T-helper 17 cell (primary cell): ENCODE results near the gene ARHGAP23. TPM values are rescaled to one million over a fixed set of nuclear protein-coding genes. Genes with fewer than 3 reads are reported as not detected.

Experiments used
- ATAC-seq: fragments of 150-1000 bp; cut with Tn5 transposase; 2 replicates; pipeline ENCODE4 v1.10.0; 2021; ENCODE audit warnings: mild to moderate bottlenecking, moderate library complexity
- DNase-seq, 3 donors: peaks; one replicate each; pipeline versions ENCODE4 v3.0.0 to v3.0.0-alpha.2; 2020 to 2021
- H3K9me3 ChIP-seq: one replicate; pipeline ENCODE4 v1.7.0; 2013; ENCODE audit warnings: low read length, mild to moderate bottlenecking; ENCODE audit not compliant: control insufficient read depth, poor library complexity, severe bottlenecking
- H3K27ac Mint-ChIP-seq: one replicate; pipeline ENCODE4 v1.8.0; 2022; ENCODE audit warnings: mild to moderate bottlenecking, moderate library complexity, mixed read lengths
- H3K27me3 Mint-ChIP-seq: one replicate; pipeline ENCODE4 v1.8.0; 2022; ENCODE audit warnings: mixed read lengths
- H3K36me3 Mint-ChIP-seq: one replicate; pipeline ENCODE4 v1.8.0; 2022; ENCODE audit warnings: low read depth, mixed read lengths
- H3K4me1 Mint-ChIP-seq: one replicate; pipeline ENCODE4 v1.8.0; 2022; ENCODE audit warnings: mild to moderate bottlenecking, mixed read lengths
- H3K4me3 Mint-ChIP-seq: one replicate; pipeline ENCODE4 v1.8.0; 2022; ENCODE audit warnings: mild to moderate bottlenecking, moderate library complexity, mixed read lengths
- total RNA-seq, 4 donors: library from RNA in 2 of 4; stranded (reverse) in 2 of 4; gene quantifications; one replicate each; pipeline ENCODE4 v1.2.3 and lab custom pipeline; 2022 to 2026

The ARHGAP23 gene
- total RNA-seq, 2 donors from 2014 or later: 0.39 to 0.47 TPM

DNA sequence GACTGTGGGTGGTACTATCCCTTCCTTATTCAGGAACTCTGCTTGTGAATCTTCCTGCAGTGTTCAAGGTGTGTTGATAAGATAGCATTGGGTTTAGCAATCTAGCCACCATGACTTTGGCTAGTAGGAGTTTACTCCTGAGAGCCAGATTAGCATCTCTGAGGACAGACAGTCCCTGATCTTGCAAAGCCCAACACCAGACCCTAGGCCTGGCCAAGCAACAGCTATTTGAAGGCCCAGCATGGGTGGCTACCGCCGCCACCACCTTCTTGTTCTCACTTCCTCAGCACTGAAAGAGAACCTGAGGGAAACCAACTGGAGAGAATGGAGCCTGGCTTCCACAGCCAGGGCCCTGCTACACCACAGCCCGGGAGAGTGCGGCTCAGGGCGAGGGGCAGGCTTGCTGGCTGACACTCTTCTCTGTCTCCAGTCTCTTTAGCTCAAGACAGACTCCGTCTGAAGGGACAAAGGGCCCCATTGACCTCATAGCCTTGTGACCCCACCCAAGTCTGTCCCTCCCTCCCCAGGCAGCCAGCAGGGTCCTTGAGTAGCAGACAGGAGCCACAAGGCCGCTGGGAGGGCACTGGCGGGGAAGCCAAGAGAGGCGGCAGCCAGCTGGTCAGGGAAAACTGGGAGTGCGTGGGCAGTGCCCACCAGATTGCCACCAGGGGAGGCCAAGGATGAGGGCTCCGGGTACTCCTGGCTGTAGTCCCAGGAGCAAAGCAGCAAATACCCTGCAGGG, 10.9 kb upstream of the ARHGAP23 start:
- Mint-ChIP-seq H3K36me3 (peaks cover 4% of the 10 kb centered on the region), H3K4me1 (peaks cover 3% of the 10 kb centered on the region), H3K4me3 (no peak overlapping the region), H3K27ac (no peak overlapping the region), H3K27me3 (peaks cover 50% of the 10 kb centered on the region)
- DNase-seq (no peak), ATAC-seq (no peak)
- H3K9me3 ChIP-seq: no peaks in the 10 kb centered on the region

GRCh38 chr17:38418062-38418692, 10.1 kb upstream of the ARHGAP23 start:
- Mint-ChIP-seq H3K27ac (no peak overlapping the region), H3K27me3 (peaks cover 58% of the 10 kb centered on the region), H3K4me3 (no peak overlapping the region), H3K4me1 (peaks cover 3% of the 10 kb centered on the region), H3K36me3 (peaks cover 4% of the 10 kb centered on the region)
- DNase-seq (no peak), ATAC-seq (no peak)
- H3K9me3 ChIP-seq: no peaks in the 10 kb centered on the region

- peaks cover 4% of the 10 kb centered on the region for H3K36me3 Mint-ChIP-seq
- ATAC-seq (no peak), DNase-seq (no peak)
- peak overlapping the region; percentile 80 for H3K4me3 Mint-ChIP-seq
- H3K27me3 Mint-ChIP-seq: peaks cover 65% of the 10 kb centered on the region
- H3K4me1 Mint-ChIP-seq: peaks cover 7% of the 10 kb centered on the region
- no peak overlapping the region for H3K27ac Mint-ChIP-seq
- H3K9me3 ChIP-seq: no peaks in the 10 kb centered on the region
Measured at GRCh38 chr17:38418693-38419507, 9.4 kb upstream of the ARHGAP23 start.

- H3K9me3 ChIP-seq: no peaks in the 10 kb centered on the region
- Mint-ChIP-seq H3K27me3 (peaks cover 68% of the 10 kb centered on the region), H3K4me3 (peak overlapping the region; percentile 63), H3K36me3 (peaks cover 4% of the 10 kb centered on the region), H3K4me1 (peaks cover 7% of the 10 kb centered on the region), H3K27ac (no peak overlapping the region)
- ATAC-seq (no peak), DNase-seq (no peak)
Measured at GRCh38 chr17:38419508-38419981, 8.7 kb upstream of the ARHGAP23 start.

DNA sequence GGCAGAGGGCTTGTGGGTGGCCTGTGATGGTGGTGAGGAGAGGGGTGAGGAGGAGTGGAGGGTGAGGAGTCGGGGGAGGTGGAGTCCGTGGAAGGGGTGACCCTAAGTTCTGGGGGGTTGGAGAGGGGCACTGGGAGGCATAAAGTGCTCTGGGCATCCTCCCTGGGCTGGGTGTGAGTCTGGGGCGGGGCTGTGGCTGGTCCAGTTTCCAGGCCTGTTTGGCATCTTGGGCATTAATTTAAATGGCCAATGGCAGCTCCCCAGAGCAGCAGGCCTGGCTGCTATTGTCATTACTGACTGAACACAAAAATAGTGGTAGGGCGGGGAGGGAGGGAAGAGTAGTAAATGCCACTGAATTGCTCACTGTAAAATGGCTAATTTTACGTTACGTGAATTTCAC, 7.7 kb upstream of the ARHGAP23 start:
- peaks cover 10% of the 10 kb centered on the region for H3K4me1 Mint-ChIP-seq
- H3K27ac Mint-ChIP-seq: no peak overlapping the region
- no peak for ATAC-seq

DNA sequence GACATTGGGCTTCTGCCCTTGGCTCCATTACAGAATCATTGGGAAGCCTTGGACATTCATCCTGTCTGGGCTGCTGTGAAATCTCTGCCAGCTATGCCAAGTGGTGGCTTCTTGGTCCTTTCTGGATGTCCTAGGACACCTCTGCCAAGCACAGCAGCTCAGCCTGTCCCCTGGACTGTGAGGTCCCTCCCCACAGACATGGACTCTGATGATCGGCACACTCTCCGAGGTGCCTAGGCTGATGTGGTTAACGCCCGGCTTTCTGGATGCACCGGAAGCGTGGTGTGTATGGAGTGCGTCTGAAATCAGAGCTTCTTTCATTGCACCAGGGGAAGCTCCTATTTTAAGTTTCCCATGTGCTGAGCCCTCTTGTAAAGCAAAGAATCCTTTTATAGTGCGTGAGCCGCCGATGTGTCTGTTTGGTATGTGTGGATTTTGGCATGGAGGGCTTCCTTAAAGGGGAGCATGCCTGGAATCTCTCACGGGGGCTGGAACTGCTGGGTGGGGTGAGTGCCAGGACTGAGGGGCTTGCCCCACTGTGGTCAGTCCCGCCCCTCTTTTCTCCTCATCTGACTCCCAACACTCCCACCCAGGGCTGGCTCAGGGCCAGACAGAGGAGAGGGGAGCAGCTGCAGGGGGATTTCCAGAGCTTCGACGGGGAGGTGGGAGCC, 7.0 kb upstream of the ARHGAP23 start:
- ATAC-seq: no peak
- no peaks in the 10 kb centered on the region for H3K9me3 ChIP-seq
- Mint-ChIP-seq H3K4me1 (peaks cover 10% of the 10 kb centered on the region), H3K4me3 (no peak overlapping the region), H3K36me3 (peaks cover 4% of the 10 kb centered on the region), H3K27ac (no peak overlapping the region), H3K27me3 (peaks cover 78% of the 10 kb centered on the region)
- no peak for DNase-seq

More for the DNA sequence above, 7.7 kb upstream of the ARHGAP23 start:
- H3K4me3 Mint-ChIP-seq: no peak overlapping the region
- no peak for DNase-seq
- H3K27me3 Mint-ChIP-seq: peaks cover 77% of the 10 kb centered on the region
- H3K9me3 ChIP-seq: no peaks in the 10 kb centered on the region
- peaks cover 4% of the 10 kb centered on the region for H3K36me3 Mint-ChIP-seq

GRCh38 chr17:38421871-38422827, 6.1 kb upstream of the ARHGAP23 start:
- H3K9me3 ChIP-seq: no peaks in the 10 kb centered on the region
- H3K27ac Mint-ChIP-seq: no peak overlapping the region
- peaks cover 4% of the 10 kb centered on the region for H3K36me3 Mint-ChIP-seq
- ATAC-seq (no peak), DNase-seq (no peak)
- peaks cover 73% of the 10 kb centered on the region for H3K27me3 Mint-ChIP-seq
- peaks cover 10% of the 10 kb centered on the region for H3K4me1 Mint-ChIP-seq
- H3K4me3 Mint-ChIP-seq: no peak overlapping the region

DNA sequence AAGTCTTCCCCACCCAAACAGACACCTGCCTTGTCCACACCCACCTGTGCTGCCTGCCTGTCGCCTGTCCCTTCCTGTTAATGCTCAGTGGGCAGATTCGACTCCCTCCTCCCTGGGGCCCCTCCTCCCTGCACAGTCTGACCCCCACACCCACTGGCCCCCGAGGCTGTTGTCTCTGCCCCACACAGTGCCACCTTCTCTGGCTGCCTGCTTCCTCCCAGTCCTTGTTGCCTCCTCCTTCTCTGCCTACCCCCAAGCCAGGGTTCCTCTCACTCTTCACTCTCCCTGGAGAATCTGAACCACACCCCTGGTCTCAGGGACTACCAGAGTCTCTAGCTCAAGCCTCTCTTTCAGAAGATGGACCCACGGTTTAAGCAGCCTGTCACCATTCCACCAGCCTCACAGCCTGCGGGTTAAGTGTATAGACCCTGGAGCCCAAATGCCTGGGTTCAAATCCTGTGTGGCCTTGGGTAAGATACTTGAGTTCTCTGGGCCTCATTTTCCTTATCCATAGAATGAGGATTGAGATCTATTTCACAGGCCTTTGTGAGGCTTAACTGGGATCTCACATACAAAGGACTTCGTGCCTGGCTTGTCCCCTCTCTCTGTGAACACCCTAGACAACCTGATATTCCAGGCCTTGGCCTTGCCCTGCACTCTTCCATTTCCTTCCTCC, 3.8 kb upstream of the ARHGAP23 start:
- no peaks in the 10 kb centered on the region for H3K9me3 ChIP-seq
- Mint-ChIP-seq H3K4me1 (peaks cover 12% of the 10 kb centered on the region), H3K27ac (no peak overlapping the region), H3K4me3 (no peak overlapping the region), H3K36me3 (peaks cover 2% of the 10 kb centered on the region), H3K27me3 (peaks cover 61% of the 10 kb centered on the region)
- ATAC-seq (no peak), DNase-seq (no peak)

DNA sequence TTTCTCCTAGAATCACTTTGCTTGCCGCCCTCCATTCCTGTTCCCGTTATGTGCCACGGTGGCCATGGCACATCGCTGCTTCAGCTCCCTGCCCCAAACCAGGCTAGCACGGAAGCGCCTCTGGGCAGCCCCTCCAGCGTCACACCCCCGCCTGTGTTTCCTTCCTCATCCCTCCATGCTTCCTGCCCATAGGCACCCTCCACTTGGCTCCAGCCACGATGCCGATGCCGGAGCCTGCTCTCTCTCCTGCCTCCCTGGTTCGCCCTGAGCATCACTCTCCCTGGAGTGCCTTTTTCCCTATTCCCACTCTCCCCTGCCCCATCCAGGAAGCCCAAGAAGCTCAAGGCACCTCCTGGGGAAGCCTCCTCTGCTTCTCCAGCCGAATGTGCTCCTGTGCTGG, 3.2 kb upstream of the ARHGAP23 start:
- Mint-ChIP-seq H3K27ac (peak overlapping the region; percentile 54), H3K4me1 (peaks cover 14% of the 10 kb centered on the region), H3K27me3 (peaks cover 55% of the 10 kb centered on the region), H3K4me3 (no peak overlapping the region), H3K36me3 (peaks cover 2% of the 10 kb centered on the region)
- ATAC-seq (no peak), DNase-seq (no peak)
- no peaks in the 10 kb centered on the region for H3K9me3 ChIP-seq

- no peaks in the 10 kb centered on the region for H3K9me3 ChIP-seq
- Mint-ChIP-seq H3K27me3 (peaks cover 49% of the 10 kb centered on the region), H3K27ac (peak overlapping the region; percentile 54), H3K4me1 (peaks cover 14% of the 10 kb centered on the region), H3K4me3 (no peak overlapping the region), H3K36me3 (peaks cover 2% of the 10 kb centered on the region)
- no peak for DNase-seq
- no peak for ATAC-seq
Measured at GRCh38 chr17:38425744-38426143, 2.5 kb upstream of the ARHGAP23 start.

DNA sequence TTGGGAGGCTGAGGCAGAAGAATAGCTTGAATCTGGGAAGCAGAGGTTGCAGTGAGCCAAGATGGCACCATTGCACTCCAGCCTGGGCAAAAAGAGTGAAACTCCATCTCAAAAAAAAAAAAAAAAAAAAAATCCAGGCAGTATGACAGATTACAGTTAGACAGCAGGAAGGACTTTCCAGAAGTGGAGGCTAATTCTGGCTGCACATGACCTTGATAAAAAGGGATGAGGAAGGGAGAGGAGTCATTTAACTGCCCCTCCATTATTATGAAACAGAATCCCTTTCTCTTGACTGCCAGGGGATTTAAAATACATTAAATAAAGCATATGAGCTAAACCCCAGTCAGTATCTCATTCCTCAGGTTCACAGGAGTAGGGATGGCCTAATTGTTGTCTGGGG, 1.8 kb upstream of the ARHGAP23 start:
- Mint-ChIP-seq H3K36me3 (peaks cover 2% of the 10 kb centered on the region), H3K27ac (no peak overlapping the region), H3K27me3 (peaks cover 44% of the 10 kb centered on the region), H3K4me1 (peaks cover 14% of the 10 kb centered on the region), H3K4me3 (no peak overlapping the region)
- ATAC-seq (no peak), DNase-seq (no peak)
- H3K9me3 ChIP-seq: no peaks in the 10 kb centered on the region
